ENCODE measurements around the gene NCAM1.

NCAM1 gene

GRCh38 chr11:112972399-112973145, 11.4 kb downstream of the NCAM1 start:
- H3K18ac ChIP-seq (ENCODE audit: low read depth in 1 of 2, low read length in 2 of 2) = no peak overlapping the region
- H3K27me3 ChIP-seq (ENCODE audit: control insufficient read depth in 1 of 2, insufficient read depth in 1 of 2, low read length in 2 of 2) = peaks cover 0 to 36% of the 10 kb centered on the region in 2 experiments
- 90% methylated on average over 5 of the region's 5 CpGs for WGBS

GRCh38 chr11:112975051-112975450, 13.8 kb downstream of the NCAM1 start:
- no peak overlapping the region for H3K27ac ChIP-seq (ENCODE audit: low read length, poor library complexity, severe bottlenecking)
- no peaks in the 10 kb centered on the region for H3K4me1 ChIP-seq (ENCODE audit: control insufficient read depth, insufficient read depth, low read depth, low read length)
- no peak overlapping the region for H2BK15ac ChIP-seq (ENCODE audit: low read depth, poor library complexity, severe bottlenecking)
- no peak overlapping the region for H2AK5ac ChIP-seq (ENCODE audit: low read length, severe bottlenecking)
- H3K14ac ChIP-seq (ENCODE audit: low read length in 2 of 2) = no peak overlapping the region
- H3K36me3 ChIP-seq (ENCODE audit: control insufficient read depth in 1 of 2, insufficient read depth in 2 of 2, low read depth in 1 of 2, low read length in 2 of 2) = no peaks in the 10 kb centered on the region
- H4K8ac ChIP-seq (ENCODE audit: low read length) = no peak overlapping the region
- no peak overlapping the region for H3K9ac ChIP-seq (ENCODE audit: low read length)
- H3K4me2 ChIP-seq (ENCODE audit: low read length, poor library complexity, severe bottlenecking) = no peak overlapping the region
- no peak overlapping the region for H3K4me3 ChIP-seq (ENCODE audit: insufficient read depth in 1 of 2, low read depth in 1 of 2, low read length in 2 of 2)
- no peak overlapping the region for H2AFZ ChIP-seq (ENCODE audit: low read depth, low read length)
- no peak overlapping the region for H2BK5ac ChIP-seq (ENCODE audit: low read depth, low read length, poor library complexity, severe bottlenecking)
- 83% methylated on average over 2 of the region's 4 CpGs for WGBS
- H3K23ac ChIP-seq (ENCODE audit: low read length in 2 of 2) = no peak overlapping the region
- H2BK12ac ChIP-seq (ENCODE audit: low read length in 2 of 2) = no peak overlapping the region
- peaks cover 0 to 29% of the 10 kb centered on the region in 2 experiments for H3K27me3 ChIP-seq (ENCODE audit: control insufficient read depth in 1 of 2, insufficient read depth in 1 of 2, low read length in 2 of 2)
- H3K18ac ChIP-seq (ENCODE audit: low read depth in 1 of 2, low read length in 2 of 2) = no peak overlapping the region
- no peak for DNase-seq
- H3K4ac ChIP-seq (ENCODE audit: low read depth in 1 of 2, low read length in 2 of 2) = no peak overlapping the region
- H3K9me3 ChIP-seq (ENCODE audit: control insufficient read depth, low read length) = no peaks in the 10 kb centered on the region
- H3K79me1 ChIP-seq (replicated peaks; ENCODE audit: low read length, poor library complexity, severe bottlenecking) = no peaks in the 10 kb centered on the region
- no peak overlapping the region for H2BK120ac ChIP-seq (ENCODE audit: low read depth, low read length)
- H4K91ac ChIP-seq (ENCODE audit: low read length) = no peak overlapping the region

More at GRCh38 chr11:112972399-112973145, 11.4 kb downstream of the NCAM1 start:
- H3K79me1 ChIP-seq (replicated peaks; ENCODE audit: low read length, poor library complexity, severe bottlenecking) = no peaks in the 10 kb centered on the region
- H2AFZ ChIP-seq (ENCODE audit: low read depth, low read length) = no peak overlapping the region
- H4K8ac ChIP-seq (ENCODE audit: low read length) = no peak overlapping the region
- H3K4me2 ChIP-seq (ENCODE audit: low read length, poor library complexity, severe bottlenecking) = no peak overlapping the region
- H4K91ac ChIP-seq (ENCODE audit: low read length) = no peak overlapping the region
- no peaks in the 10 kb centered on the region for H3K9me3 ChIP-seq (ENCODE audit: control insufficient read depth, low read length)
- no peak overlapping the region for H3K9ac ChIP-seq (ENCODE audit: low read length)
- DNase-seq = no peak
- no peak overlapping the region for H2BK5ac ChIP-seq (ENCODE audit: low read depth, low read length, poor library complexity, severe bottlenecking)
- H3K27ac ChIP-seq (ENCODE audit: low read length, poor library complexity, severe bottlenecking) = no peak overlapping the region
- H2BK15ac ChIP-seq (ENCODE audit: low read depth, poor library complexity, severe bottlenecking) = no peak overlapping the region
- H3K4me3 ChIP-seq (ENCODE audit: insufficient read depth in 1 of 2, low read depth in 1 of 2, low read length in 2 of 2) = no peak overlapping the region
- H3K14ac ChIP-seq (ENCODE audit: low read length in 2 of 2) = no peak overlapping the region
- no peaks in the 10 kb centered on the region for H3K4me1 ChIP-seq (ENCODE audit: control insufficient read depth, insufficient read depth, low read depth, low read length)
- no peak overlapping the region for H2AK5ac ChIP-seq (ENCODE audit: low read length, severe bottlenecking)
- H3K23ac ChIP-seq (ENCODE audit: low read length in 2 of 2) = no peak overlapping the region
- H3K4ac ChIP-seq (ENCODE audit: low read depth in 1 of 2, low read length in 2 of 2) = no peak overlapping the region
- no peak overlapping the region for H2BK12ac ChIP-seq (ENCODE audit: low read length in 2 of 2)
- no peak overlapping the region for H2BK120ac ChIP-seq (ENCODE audit: low read depth, low read length)
- H3K36me3 ChIP-seq (ENCODE audit: control insufficient read depth in 1 of 2, insufficient read depth in 2 of 2, low read depth in 1 of 2, low read length in 2 of 2) = no peaks in the 10 kb centered on the region

- no peak overlapping the region for H2AK5ac ChIP-seq (ENCODE audit: low read length, severe bottlenecking)
- no peaks in the 10 kb centered on the region for H3K36me3 ChIP-seq (ENCODE audit: control insufficient read depth in 1 of 2, insufficient read depth in 2 of 2, low read depth in 1 of 2, low read length in 2 of 2)
- no peak overlapping the region for H3K18ac ChIP-seq (ENCODE audit: low read depth in 1 of 2, low read length in 2 of 2)
- H2AFZ ChIP-seq (ENCODE audit: low read depth, low read length) = no peak overlapping the region
- WGBS = no CpG with 5 or more reads among the region's 2 CpGs
- H2BK15ac ChIP-seq (ENCODE audit: low read depth, poor library complexity, severe bottlenecking) = no peak overlapping the region
- H4K8ac ChIP-seq (ENCODE audit: low read length) = no peak overlapping the region
- no peak overlapping the region for H2BK120ac ChIP-seq (ENCODE audit: low read depth, low read length)
- no peak for DNase-seq
- H3K23ac ChIP-seq (ENCODE audit: low read length in 2 of 2) = no peak overlapping the region
- H4K91ac ChIP-seq (ENCODE audit: low read length) = no peak overlapping the region
- H3K27ac ChIP-seq (ENCODE audit: low read length, poor library complexity, severe bottlenecking) = no peak overlapping the region
- H3K4me3 ChIP-seq (ENCODE audit: insufficient read depth in 1 of 2, low read depth in 1 of 2, low read length in 2 of 2) = no peak overlapping the region
- H3K9me3 ChIP-seq (ENCODE audit: control insufficient read depth, low read length) = no peaks in the 10 kb centered on the region
- H3K4me2 ChIP-seq (ENCODE audit: low read length, poor library complexity, severe bottlenecking) = no peak overlapping the region
- peaks cover 0 to 25% of the 10 kb centered on the region in 2 experiments for H3K27me3 ChIP-seq (ENCODE audit: control insufficient read depth in 1 of 2, insufficient read depth in 1 of 2, low read length in 2 of 2)
- H3K14ac ChIP-seq (ENCODE audit: low read length in 2 of 2) = no peak overlapping the region
- H3K9ac ChIP-seq (ENCODE audit: low read length) = no peak overlapping the region
- no peak overlapping the region for H2BK12ac ChIP-seq (ENCODE audit: low read length in 2 of 2)
- no peak overlapping the region for H3K4ac ChIP-seq (ENCODE audit: low read depth in 1 of 2, low read length in 2 of 2)
- no peaks in the 10 kb centered on the region for H3K79me1 ChIP-seq (replicated peaks; ENCODE audit: low read length, poor library complexity, severe bottlenecking)
- no peak overlapping the region for H2BK5ac ChIP-seq (ENCODE audit: low read depth, low read length, poor library complexity, severe bottlenecking)
- H3K4me1 ChIP-seq (ENCODE audit: control insufficient read depth, insufficient read depth, low read depth, low read length) = no peaks in the 10 kb centered on the region
These were observed 14.3 kb downstream of the NCAM1 start for GRCh38 chr11:112975493-112975892.

GRCh38 chr11:112977755-112978154, 16.5 kb downstream of the NCAM1 start:
- no CpG with 5 or more reads among the region's 1 CpG for WGBS
- Histone ChIP-seq H4K8ac (ENCODE audit: low read length) (no peak overlapping the region), H4K91ac (ENCODE audit: low read length) (no peak overlapping the region), H3K4me1 (ENCODE audit: control insufficient read depth, insufficient read depth, low read depth, low read length) (no peaks in the 10 kb centered on the region), H3K14ac (ENCODE audit: low read length in 2 of 2) (no peak overlapping the region), H2AFZ (ENCODE audit: low read depth, low read length) (no peak overlapping the region), H3K9me3 (ENCODE audit: control insufficient read depth, low read length) (no peaks in the 10 kb centered on the region), H3K79me1 (replicated peaks; ENCODE audit: low read length, poor library complexity, severe bottlenecking) (no peaks in the 10 kb centered on the region), H2BK5ac (ENCODE audit: low read depth, low read length, poor library complexity, severe bottlenecking) (no peak overlapping the region), H3K4me3 (ENCODE audit: insufficient read depth in 1 of 2, low read depth in 1 of 2, low read length in 2 of 2) (no peak overlapping the region), H3K4me2 (ENCODE audit: low read length, poor library complexity, severe bottlenecking) (no peak overlapping the region), H3K27ac (ENCODE audit: low read length, poor library complexity, severe bottlenecking) (no peak overlapping the region), H2BK12ac (ENCODE audit: low read length in 2 of 2) (no peak overlapping the region), H3K36me3 (ENCODE audit: control insufficient read depth in 1 of 2, insufficient read depth in 2 of 2, low read depth in 1 of 2, low read length in 2 of 2) (no peaks in the 10 kb centered on the region), H3K9ac (ENCODE audit: low read length) (no peak overlapping the region), H2BK15ac (ENCODE audit: low read depth, poor library complexity, severe bottlenecking) (no peak overlapping the region), H3K27me3 (ENCODE audit: control insufficient read depth in 1 of 2, insufficient read depth in 1 of 2, low read length in 2 of 2) (peaks cover 0 to 9% of the 10 kb centered on the region in 2 experiments), H3K18ac (ENCODE audit: low read depth in 1 of 2, low read length in 2 of 2) (no peak overlapping the region), H2BK120ac (ENCODE audit: low read depth, low read length) (no peak overlapping the region), H3K4ac (ENCODE audit: low read depth in 1 of 2, low read length in 2 of 2) (no peak overlapping the region), H3K23ac (ENCODE audit: low read length in 2 of 2) (no peak overlapping the region), H2AK5ac (ENCODE audit: low read length, severe bottlenecking) (no peak overlapping the region)
- peak; percentile 91 for DNase-seq

All from mesenchymal stem cell (in vitro differentiated cells and primary cell).